DND-41 (cell line): ENCODE measurements around the gene EGFL8.

Source experiments
- ATAC-seq: fragments of 200-7000 bp; cut with Tn5 transposase; 3 replicates; pipeline ENCODE4 v1.9.1; 2021; ENCODE audit warnings: low read depth; ENCODE audit not compliant: insufficient read depth
- DNase-seq: peaks from one replicate; pipeline ENCODE4 v3.0.0-alpha.2; 2020
- H2AFZ ChIP-seq: 2 replicates; pipeline ENCODE4 v1.6.0; 2012; ENCODE audit warnings: low read depth, low read length
- H3K27ac ChIP-seq: 2 replicates; pipeline ENCODE4 v1.5.1; 2012; ENCODE audit warnings: low read length, inconsistent platforms
- H3K27me3 ChIP-seq: fragments of 200-600 bp; sonication (generic); 2 replicates; pipeline ENCODE4 v1.6.0; 2012; ENCODE audit warnings: low read length, mild to moderate bottlenecking, inconsistent platforms; ENCODE audit not compliant: insufficient read depth, poor library complexity
- H3K36me3 ChIP-seq: 2 replicates; pipeline ENCODE4 v1.5.1; 2012; ENCODE audit warnings: low read length, inconsistent platforms; ENCODE audit not compliant: insufficient read depth
- H3K4me1 ChIP-seq: 2 replicates; pipeline ENCODE4 v1.5.1; 2012; ENCODE audit warnings: mild to moderate bottlenecking, low read length; ENCODE audit not compliant: insufficient read depth
- H3K4me2 ChIP-seq: 2 replicates; pipeline ENCODE4 v1.6.0; 2012; ENCODE audit warnings: mild to moderate bottlenecking, moderate library complexity, low read length, inconsistent platforms; ENCODE audit not compliant: insufficient read depth
- H3K4me3 ChIP-seq, 2 experiments: fragments of 200-600 bp in 1 of 2; shearing (Covaris generic) in 1 of 2; 2 replicates each; pipeline ENCODE4 v1.5.1; 2012 to 2016; ENCODE audit warnings: inconsistent platforms in 2 of 2, low read length in 2 of 2, mild to moderate bottlenecking in 2 of 2, low read depth in 1 of 2, moderate library complexity in 1 of 2
- H3K79me2 ChIP-seq: 2 replicates; pipeline ENCODE4 v1.6.0; 2012; ENCODE audit warnings: low read length, inconsistent platforms; ENCODE audit not compliant: insufficient read depth
- H3K9ac ChIP-seq: 2 replicates; pipeline ENCODE4 v1.6.0; 2012; ENCODE audit warnings: low read depth, mild to moderate bottlenecking, inconsistent platforms, low read length, moderate library complexity
- H3K9me3 ChIP-seq: 2 replicates; pipeline ENCODE4 v1.5.1; 2012; ENCODE audit warnings: low read length, moderate library complexity, mild to moderate bottlenecking, inconsistent platforms; ENCODE audit not compliant: insufficient read depth, severe bottlenecking
- H4K20me1 ChIP-seq: 2 replicates; pipeline ENCODE4 v1.6.0; 2012; ENCODE audit warnings: low read length; ENCODE audit not compliant: insufficient read depth
- EZH2 ChIP-seq: IDR thresholded peaks from 3 replicates; pipeline ENCODE4 v1.6.1; 2012; ENCODE audit warnings: borderline replicate concordance, low read depth, mild to moderate bottlenecking, moderate library complexity, low read length, inconsistent platforms; ENCODE audit not compliant: severe bottlenecking
- TF ChIP-seq, protein P1 (sequence below): IDR thresholded peaks from 2 replicates; pipeline ENCODE4 v1.5.1; 2012; ENCODE audit warnings: borderline replicate concordance, low read length, moderate library complexity, mild to moderate bottlenecking; ENCODE audit not compliant: poor library complexity, severe bottlenecking; ENCODE audit errors: extremely low read depth

The EGFL8 gene

GRCh38 chr6:32131439-32131948 lies 32.9 kb upstream of the EGFL8 start:
- H4K20me1 ChIP-seq = no peaks in the 10 kb centered on the region
- H3K9me3 ChIP-seq = no peaks in the 10 kb centered on the region
- ATAC-seq (no peak), DNase-seq (no peak)
- H3K79me2 ChIP-seq = peaks cover 31% of the 10 kb centered on the region
- H2AFZ ChIP-seq = no peak overlapping the region
- no peak overlapping the region for H3K27ac ChIP-seq
- no peak overlapping the region for H3K4me3 ChIP-seq
- H3K27me3 ChIP-seq = no peaks in the 10 kb centered on the region
- TF ChIP-seq EZH2 = no peak
- TF ChIP-seq, protein P1, sequence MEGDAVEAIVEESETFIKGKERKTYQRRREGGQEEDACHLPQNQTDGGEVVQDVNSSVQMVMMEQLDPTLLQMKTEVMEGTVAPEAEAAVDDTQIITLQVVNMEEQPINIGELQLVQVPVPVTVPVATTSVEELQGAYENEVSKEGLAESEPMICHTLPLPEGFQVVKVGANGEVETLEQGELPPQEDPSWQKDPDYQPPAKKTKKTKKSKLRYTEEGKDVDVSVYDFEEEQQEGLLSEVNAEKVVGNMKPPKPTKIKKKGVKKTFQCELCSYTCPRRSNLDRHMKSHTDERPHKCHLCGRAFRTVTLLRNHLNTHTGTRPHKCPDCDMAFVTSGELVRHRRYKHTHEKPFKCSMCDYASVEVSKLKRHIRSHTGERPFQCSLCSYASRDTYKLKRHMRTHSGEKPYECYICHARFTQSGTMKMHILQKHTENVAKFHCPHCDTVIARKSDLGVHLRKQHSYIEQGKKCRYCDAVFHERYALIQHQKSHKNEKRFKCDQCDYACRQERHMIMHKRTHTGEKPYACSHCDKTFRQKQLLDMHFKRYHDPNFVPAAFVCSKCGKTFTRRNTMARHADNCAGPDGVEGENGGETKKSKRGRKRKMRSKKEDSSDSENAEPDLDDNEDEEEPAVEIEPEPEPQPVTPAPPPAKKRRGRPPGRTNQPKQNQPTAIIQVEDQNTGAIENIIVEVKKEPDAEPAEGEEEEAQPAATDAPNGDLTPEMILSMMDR = no peak
- H3K9ac ChIP-seq = no peak overlapping the region
- H3K4me2 ChIP-seq = no peak overlapping the region
- peaks cover 12% of the 10 kb centered on the region for H3K36me3 ChIP-seq
- H3K4me1 ChIP-seq = peaks cover 32% of the 10 kb centered on the region

DNA sequence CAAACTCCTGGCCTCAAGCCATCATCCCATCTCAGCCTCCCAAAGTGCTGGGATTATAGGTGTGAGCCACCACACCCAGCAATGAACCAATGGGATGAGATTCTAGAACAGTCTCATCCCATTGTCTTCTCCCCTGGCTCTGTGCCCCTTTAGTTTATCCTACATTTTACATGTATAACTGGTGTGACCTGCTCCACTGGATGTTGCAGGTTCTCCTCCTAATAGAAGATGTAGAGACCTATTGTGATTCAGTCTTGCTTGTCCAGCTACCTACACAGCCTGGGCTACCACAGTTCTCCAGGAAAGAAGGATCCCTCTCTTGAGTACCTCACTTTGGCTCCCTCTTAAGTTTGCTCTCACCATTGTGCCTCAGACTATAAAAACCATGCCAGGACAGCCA lies 32.3 kb upstream of the EGFL8 start:
- no peak overlapping the region for H3K9ac ChIP-seq
- no peaks in the 10 kb centered on the region for H3K9me3 ChIP-seq
- H3K27ac ChIP-seq = no peak overlapping the region
- peaks cover 26% of the 10 kb centered on the region for H3K4me1 ChIP-seq
- no peaks in the 10 kb centered on the region for H3K27me3 ChIP-seq
- no peak overlapping the region for H3K4me3 ChIP-seq
- H3K79me2 ChIP-seq = peaks cover 25% of the 10 kb centered on the region
- H3K4me2 ChIP-seq = no peak overlapping the region
- H2AFZ ChIP-seq = no peak overlapping the region
- ATAC-seq (no peak), DNase-seq (no peak)
- peaks cover 6% of the 10 kb centered on the region; the same call in 1 of the 2 replicates for H3K36me3 ChIP-seq
- TF ChIP-seq, protein P1 = no peak
- no peak for TF ChIP-seq EZH2
- no peaks in the 10 kb centered on the region for H4K20me1 ChIP-seq

DNA sequence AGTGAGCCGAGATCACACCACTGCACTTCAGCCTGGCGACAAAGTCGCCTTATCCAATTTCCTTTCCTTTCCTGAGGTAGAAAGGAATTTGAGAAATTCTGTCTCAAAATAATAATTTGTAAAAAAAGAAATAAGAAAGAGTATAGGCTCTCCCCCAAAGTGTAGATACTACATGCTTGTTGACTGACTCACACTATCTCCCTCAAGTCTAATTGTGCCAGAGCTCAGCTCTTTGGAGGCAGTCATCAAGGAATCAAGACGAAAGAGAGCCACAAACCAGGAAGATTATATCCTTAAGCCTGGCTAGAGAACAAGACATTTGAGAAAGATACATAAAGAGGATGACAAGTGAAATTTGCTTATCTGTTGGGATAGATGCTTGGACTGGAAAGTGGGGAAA lies 30.6 kb upstream of the EGFL8 start:
- H4K20me1 ChIP-seq = no peaks in the 10 kb centered on the region
- H3K4me1 ChIP-seq = peaks cover 16% of the 10 kb centered on the region
- H3K27ac ChIP-seq = no peak overlapping the region
- TF ChIP-seq EZH2 = no peak
- TF ChIP-seq, protein P1 = no peak
- H3K9ac ChIP-seq = no peak overlapping the region
- no peak overlapping the region for H2AFZ ChIP-seq
- no peaks in the 10 kb centered on the region for H3K9me3 ChIP-seq
- no peak for DNase-seq
- 0 out of 2 replicates have a peak, but pooled peaks cover 4% of the 10 kb centered on the region for H3K36me3 ChIP-seq
- no peak overlapping the region for H3K4me2 ChIP-seq
- H3K79me2 ChIP-seq = peaks cover 11% of the 10 kb centered on the region
- ATAC-seq = no peak
- H3K27me3 ChIP-seq = no peaks in the 10 kb centered on the region
- no peak overlapping the region for H3K4me3 ChIP-seq

DNA sequence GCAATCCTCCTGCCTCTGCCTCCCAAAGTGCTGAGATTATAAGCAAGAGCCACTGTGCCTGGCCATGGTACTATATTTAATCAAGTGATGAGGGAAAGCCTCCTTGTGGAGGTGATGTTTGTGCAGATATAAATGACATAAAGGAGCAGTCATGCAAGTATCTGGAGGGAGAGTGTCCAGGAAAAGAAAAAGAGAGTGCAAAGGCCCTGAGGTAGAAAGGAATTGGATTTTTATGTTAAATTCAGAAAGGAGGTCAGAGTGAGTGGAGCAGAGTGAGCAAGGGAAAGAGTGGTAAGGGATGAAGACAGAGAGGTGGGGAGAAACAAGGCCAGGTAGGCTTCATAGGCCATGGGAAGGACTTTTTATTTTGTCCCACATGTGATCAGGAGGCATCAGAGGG lies 26.9 kb upstream of the EGFL8 start:
- Histone ChIP-seq H3K9me3 (no peaks in the 10 kb centered on the region), H3K4me2 (no peak overlapping the region), H3K9ac (no peak overlapping the region), H3K27me3 (no peaks in the 10 kb centered on the region), H3K27ac (no peak overlapping the region), H3K36me3 (no peaks in the 10 kb centered on the region), H2AFZ (no peak overlapping the region), H3K4me1 (no peaks in the 10 kb centered on the region), H4K20me1 (no peaks in the 10 kb centered on the region), H3K4me3 (no peak overlapping the region), H3K79me2 (no peaks in the 10 kb centered on the region)
- DNase-seq (no peak), ATAC-seq (no peak)
- TF ChIP-seq EZH2 = no peak
- TF ChIP-seq, protein P1 = no peak
